ENCODE data around the gene MRGPRD. TPM values are rescaled to one million over a fixed set of nuclear protein-coding genes. Genes with fewer than 3 reads are reported as not detected.

MRGPRD gene
- total and polyA plus RNA-seq, 2 donors (not counting 1 experiment from before 2014, with no cell fraction given): not detected

DNA sequence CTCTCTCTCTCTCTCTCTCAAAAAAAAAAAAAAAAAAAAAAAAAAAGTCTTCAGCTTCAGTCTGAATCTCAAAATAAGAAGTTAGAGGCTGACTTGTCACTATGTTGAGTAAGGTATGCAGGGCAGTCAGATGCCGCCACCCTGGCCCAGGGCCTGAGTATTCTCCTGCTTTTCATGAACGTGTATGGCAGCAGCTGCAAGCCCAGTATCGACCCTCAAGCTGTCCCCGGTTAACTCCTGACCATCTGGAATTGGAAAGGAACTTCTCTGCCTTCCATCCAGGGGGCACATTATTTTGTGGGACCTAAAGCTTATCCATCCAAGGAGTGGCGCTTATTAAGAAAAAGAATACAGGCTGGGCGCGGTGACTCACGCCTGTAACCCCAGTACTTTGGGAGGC lies 11.4 kb downstream of the MRGPRD start:
- TF ChIP-seq EZH2 (IDR thresholded peaks at IDR 0.05; ENCODE audit: borderline replicate concordance, insufficient read depth, low read depth, low read length, poor library complexity, severe bottlenecking): no peak
- TF ChIP-seq, protein P1, sequence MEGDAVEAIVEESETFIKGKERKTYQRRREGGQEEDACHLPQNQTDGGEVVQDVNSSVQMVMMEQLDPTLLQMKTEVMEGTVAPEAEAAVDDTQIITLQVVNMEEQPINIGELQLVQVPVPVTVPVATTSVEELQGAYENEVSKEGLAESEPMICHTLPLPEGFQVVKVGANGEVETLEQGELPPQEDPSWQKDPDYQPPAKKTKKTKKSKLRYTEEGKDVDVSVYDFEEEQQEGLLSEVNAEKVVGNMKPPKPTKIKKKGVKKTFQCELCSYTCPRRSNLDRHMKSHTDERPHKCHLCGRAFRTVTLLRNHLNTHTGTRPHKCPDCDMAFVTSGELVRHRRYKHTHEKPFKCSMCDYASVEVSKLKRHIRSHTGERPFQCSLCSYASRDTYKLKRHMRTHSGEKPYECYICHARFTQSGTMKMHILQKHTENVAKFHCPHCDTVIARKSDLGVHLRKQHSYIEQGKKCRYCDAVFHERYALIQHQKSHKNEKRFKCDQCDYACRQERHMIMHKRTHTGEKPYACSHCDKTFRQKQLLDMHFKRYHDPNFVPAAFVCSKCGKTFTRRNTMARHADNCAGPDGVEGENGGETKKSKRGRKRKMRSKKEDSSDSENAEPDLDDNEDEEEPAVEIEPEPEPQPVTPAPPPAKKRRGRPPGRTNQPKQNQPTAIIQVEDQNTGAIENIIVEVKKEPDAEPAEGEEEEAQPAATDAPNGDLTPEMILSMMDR (IDR thresholded peaks at IDR 0.05): no peak
- H3K27ac ChIP-seq (ENCODE audit: low read length in 2 of 2): no peak overlapping the region
- no peak overlapping the region for H2AFZ ChIP-seq (ENCODE audit: insufficient read depth, low read depth, low read length, poor library complexity, severe bottlenecking)
- POLR2A ChIA-PET: no interaction called here
- H4K20me1 ChIP-seq (ENCODE audit: control insufficient read depth, insufficient read depth, low read length, poor library complexity, severe bottlenecking): no peaks in the 10 kb centered on the region
- Mint-ChIP-seq H3K4me1 (no peaks in the 10 kb centered on the region), H3K4me3 (no peak overlapping the region), H3K27ac (no peak overlapping the region), H3K27me3 (peaks cover 10% of the 10 kb centered on the region), H3K9me3 (ENCODE audit: insufficient read depth) (peaks cover 4% of the 10 kb centered on the region)
- no peaks in the 10 kb centered on the region for H3K36me3 ChIP-seq (replicated peaks in 1 of 2; ENCODE audit: control extremely low read depth in 1 of 2, control insufficient read depth in 1 of 2, extremely low read depth in 1 of 2, insufficient read depth in 2 of 2, low read length in 1 of 2)
- CTCF ChIA-PET: interaction anchor here (0.5 to 0.6 kb wide), 2 partner anchors 56 to 241 kb away, joined by 3 read pairs; no protein-coding TSS in a partner anchor
- intact Hi-C loops (cut with micrococcal nuclease): no loop called here
- WGBS (ENCODE audit: insufficient coverage): 75% methylated on average over 8 of the region's 8 CpGs
- no peak for DNase-seq
- ATAC-seq (ENCODE audit: low read depth): no peak
- H3K4me1 ChIP-seq (ENCODE audit: control insufficient read depth in 2 of 2, insufficient read depth in 2 of 2, low read length in 2 of 2): no peaks in the 10 kb centered on the region
- no peak overlapping the region for H3K9ac ChIP-seq (ENCODE audit: low read length)
- no peak overlapping the region for H3K4me3 ChIP-seq (ENCODE audit: control extremely low read depth in 1 of 5, extremely low read depth in 1 of 5, insufficient read depth in 1 of 5, low read depth in 2 of 5, low read length in 4 of 5)
- H3K79me2 ChIP-seq (ENCODE audit: control insufficient read depth, insufficient read depth, low read length): no peaks in the 10 kb centered on the region
- H3K9me3 ChIP-seq (ENCODE audit: control extremely low read depth in 1 of 3, control insufficient read depth in 2 of 3, insufficient read depth in 1 of 3, low read length in 2 of 3): peaks cover 0 to 8% (median 0%) of the 10 kb centered on the region in 3 donors
- H3K4me2 ChIP-seq (replicated peaks; ENCODE audit: low read depth, low read length, poor library complexity, severe bottlenecking): no peak overlapping the region
- peaks cover 0 to 6% (median 3%) of the 10 kb centered on the region in 4 experiments for H3K27me3 ChIP-seq (replicated peaks in 1 of 4; ENCODE audit: control extremely low read depth in 1 of 4, control insufficient read depth in 3 of 4, insufficient read depth in 4 of 4, low read length in 3 of 4)

DNA sequence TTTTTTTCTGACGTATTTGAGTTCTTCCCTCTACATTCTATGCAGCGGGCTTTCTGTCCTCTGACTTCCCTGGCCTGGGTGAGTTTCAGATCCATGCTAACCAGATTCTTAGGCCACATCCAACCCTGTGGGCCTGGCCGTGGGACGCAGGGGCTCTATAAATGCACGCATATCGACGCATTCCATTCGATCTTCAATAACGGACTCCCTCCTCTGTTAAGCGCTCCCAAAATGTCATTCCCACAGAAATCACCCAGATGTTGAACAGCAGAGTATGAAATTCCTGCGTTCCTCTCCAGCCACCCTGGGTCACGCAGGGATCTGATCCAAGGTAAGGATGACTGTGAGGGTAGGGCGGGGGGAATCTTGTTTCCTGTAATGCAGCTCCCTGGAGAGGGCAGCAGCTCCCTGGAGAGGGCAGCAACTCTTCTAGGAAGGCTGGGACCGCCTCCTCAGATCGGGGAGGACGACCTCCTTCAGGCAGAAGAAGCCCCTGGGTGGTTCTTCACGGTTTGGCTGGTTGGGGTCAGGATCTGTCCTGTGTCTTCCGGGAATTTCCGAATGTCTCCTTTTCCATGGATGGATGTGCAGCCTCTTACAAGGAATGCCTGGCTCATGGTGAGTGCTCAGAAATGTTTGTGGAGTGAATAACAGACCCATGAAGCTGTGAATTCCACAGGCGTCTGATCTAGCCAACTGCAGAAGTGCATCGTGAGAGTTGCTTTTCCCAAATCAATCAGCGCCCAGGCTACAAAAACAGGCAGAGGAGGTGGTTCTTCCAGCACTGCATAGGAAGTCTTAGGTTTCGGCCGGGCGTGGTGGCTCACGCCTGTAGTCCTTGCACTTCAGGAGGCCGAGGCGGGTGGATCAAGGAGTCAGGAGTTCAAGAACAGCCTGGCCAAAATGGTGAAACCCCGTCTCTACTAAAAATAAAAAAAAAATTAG lies 12.2 kb downstream of the MRGPRD start:
- peaks cover 0 to 14% (median 0%) of the 10 kb centered on the region in 3 donors for H3K9me3 ChIP-seq (ENCODE audit: control extremely low read depth in 1 of 3, control insufficient read depth in 2 of 3, insufficient read depth in 1 of 3, low read length in 2 of 3)
- DNase-seq (no peak), ATAC-seq (ENCODE audit: low read depth) (no peak)
- Mint-ChIP-seq H3K27me3 (peaks cover 10% of the 10 kb centered on the region), H3K9me3 (ENCODE audit: insufficient read depth) (peaks cover 4% of the 10 kb centered on the region), H3K4me3 (no peak overlapping the region), H3K27ac (no peak overlapping the region), H3K4me1 (no peaks in the 10 kb centered on the region)
- no peak overlapping the region for H3K4me2 ChIP-seq (replicated peaks; ENCODE audit: low read depth, low read length, poor library complexity, severe bottlenecking)
- no peak overlapping the region for H3K9ac ChIP-seq (ENCODE audit: low read length)
- H3K4me3 ChIP-seq (ENCODE audit: control extremely low read depth in 1 of 5, extremely low read depth in 1 of 5, insufficient read depth in 1 of 5, low read depth in 2 of 5, low read length in 4 of 5): no peak overlapping the region
- no peak overlapping the region for H3K27ac ChIP-seq (ENCODE audit: low read length in 2 of 2)
- H2AFZ ChIP-seq (ENCODE audit: insufficient read depth, low read depth, low read length, poor library complexity, severe bottlenecking): no peak overlapping the region
- H3K4me1 ChIP-seq (ENCODE audit: control insufficient read depth in 2 of 2, insufficient read depth in 2 of 2, low read length in 2 of 2): no peaks in the 10 kb centered on the region
- H3K79me2 ChIP-seq (ENCODE audit: control insufficient read depth, insufficient read depth, low read length): no peaks in the 10 kb centered on the region
- H4K20me1 ChIP-seq (ENCODE audit: control insufficient read depth, insufficient read depth, low read length, poor library complexity, severe bottlenecking): no peaks in the 10 kb centered on the region
- no peak for TF ChIP-seq EZH2 (IDR thresholded peaks at IDR 0.05; ENCODE audit: borderline replicate concordance, insufficient read depth, low read depth, low read length, poor library complexity, severe bottlenecking)
- TF ChIP-seq, protein P1 (IDR thresholded peaks at IDR 0.05): no peak
- POLR2A ChIA-PET: no interaction called here
- 81% methylated on average over 25 of the region's 29 CpGs for WGBS (ENCODE audit: insufficient coverage)
- CTCF ChIA-PET: no interaction called here
- intact Hi-C loops (cut with micrococcal nuclease): no loop called here
- peaks cover 0 to 6% (median 3%) of the 10 kb centered on the region in 4 experiments for H3K27me3 ChIP-seq (replicated peaks in 1 of 4; ENCODE audit: control extremely low read depth in 1 of 4, control insufficient read depth in 3 of 4, insufficient read depth in 4 of 4, low read length in 3 of 4)
- H3K36me3 ChIP-seq (replicated peaks in 1 of 2; ENCODE audit: control extremely low read depth in 1 of 2, control insufficient read depth in 1 of 2, extremely low read depth in 1 of 2, insufficient read depth in 2 of 2, low read length in 1 of 2): no peaks in the 10 kb centered on the region
